B cell (primary cell): ENCODE results near the gene EMC10. TPM values are rescaled to one million over a fixed set of nuclear protein-coding genes. Genes with fewer than 3 reads are reported as not detected.

ENCODE experiments used
- ATAC-seq: fragments of 200-7000 bp; cut with Tn5 transposase; one replicate; pipeline ENCODE4 v1.10.0; 2021; ENCODE audit warnings: low read depth, mild to moderate bottlenecking, moderate number of reproducible peaks, moderate library complexity
- CTCF ChIA-PET: fragments of 350-600 bp; sonication (Branson Sonifier 250); formaldehyde crosslinking; loops from one replicate; lab custom pipeline; 2021; ENCODE audit warnings: antibody characterized with exemption, inconsistent platforms; lab: Charles Lee
- POLR2A ChIA-PET: fragments of 350-600 bp; sonication (Branson Sonifier 250); formaldehyde crosslinking; loops from one replicate; lab custom pipeline; 2021; ENCODE audit warnings: antibody characterized with exemption; lab: Charles Lee
- DNase-seq: peaks from one replicate; pipeline ENCODE4 v3.0.0; 2013
- H2AFZ ChIP-seq: 2 replicates; pipeline ENCODE4 v1.6.1; 2012; ENCODE audit warnings: mild to moderate bottlenecking, low read depth, low read length; ENCODE audit not compliant: insufficient read depth, poor library complexity, severe bottlenecking
- H3K27ac ChIP-seq, 2 donors: 1 replicate in 1 of 2; 2 replicates in 1 of 2; pipeline ENCODE4 v1.5.1; 2012 to 2013; ENCODE audit warnings: low read length in 2 of 2, mild to moderate bottlenecking in 2 of 2, moderate library complexity in 1 of 2
- H3K27me3 ChIP-seq, 4 experiments: fragments of 200-600 bp in 1 of 4; sonication (generic) in 1 of 4; replicated peaks in 1 of 4; 1 replicate in 2 of 4; 2 replicates in 2 of 4; pipeline versions ENCODE4 v1.6.1 to v1.7.0; 2013 to 2016; ENCODE audit warnings: low read length in 3 of 4, mild to moderate bottlenecking in 2 of 4, mixed read lengths in 1 of 4, moderate library complexity in 1 of 4; ENCODE audit not compliant: insufficient read depth in 4 of 4, control insufficient read depth in 3 of 4; ENCODE audit errors: control extremely low read depth in 1 of 4
- H3K36me3 ChIP-seq, 2 experiments: replicated peaks in 1 of 2; 1 replicate in 1 of 2; 2 replicates in 1 of 2; pipeline versions ENCODE4 v1.6.1 to v1.7.1; 2013; ENCODE audit warnings: low read length in 1 of 2; ENCODE audit not compliant: insufficient read depth in 2 of 2, control insufficient read depth in 1 of 2; ENCODE audit errors: control extremely low read depth in 1 of 2, extremely low read depth in 1 of 2
- H3K4me1 ChIP-seq, 2 donors: fragments of 200-600 bp in 1 of 2; sonication (generic) in 1 of 2; 1 replicate in 1 of 2; 2 replicates in 1 of 2; pipeline versions ENCODE4 v1.5.1 to v1.6.1; 2013 to 2017; ENCODE audit warnings: low read length in 2 of 2; ENCODE audit not compliant: control insufficient read depth in 2 of 2, insufficient read depth in 2 of 2
- H3K4me2 ChIP-seq: replicated peaks from 2 replicates; pipeline ENCODE3; 2012; ENCODE audit warnings: mild to moderate bottlenecking, low read depth, low read length; ENCODE audit not compliant: poor library complexity, severe bottlenecking
- H3K4me3 ChIP-seq, 5 experiments: fragments of 200-600 bp in 1 of 5; sonication (generic) in 1 of 5; 1 replicate in 3 of 5; 2 replicates in 2 of 5; pipeline versions ENCODE4 v1.5.1 to v1.7.0; 2011 to 2016; ENCODE audit warnings: low read length in 4 of 5, mild to moderate bottlenecking in 4 of 5, low read depth in 2 of 5, control low read depth in 1 of 5, moderate library complexity in 1 of 5; ENCODE audit not compliant: insufficient read depth in 1 of 5; ENCODE audit errors: control extremely low read depth in 1 of 5, extremely low read depth in 1 of 5
- H3K79me2 ChIP-seq: fragments of 200-600 bp; sonication (generic); one replicate; pipeline ENCODE4 v1.6.0; 2016; ENCODE audit warnings: low read length; ENCODE audit not compliant: control insufficient read depth, insufficient read depth
- H3K9ac ChIP-seq: fragments of 200-600 bp; sonication (generic); 2 replicates; pipeline ENCODE4 v1.6.1; 2017; ENCODE audit warnings: mild to moderate bottlenecking, low read length, moderate library complexity
- H3K9me3 ChIP-seq, 3 donors: one replicate each; pipeline versions ENCODE4 v1.6.1 to v1.7.1; 2013; ENCODE audit warnings: low read length in 2 of 3; ENCODE audit not compliant: control insufficient read depth in 2 of 3, insufficient read depth in 1 of 3; ENCODE audit errors: control extremely low read depth in 1 of 3
- H4K20me1 ChIP-seq: 2 replicates; pipeline ENCODE4 v1.6.0; 2012; ENCODE audit warnings: mild to moderate bottlenecking, low read length; ENCODE audit not compliant: insufficient read depth, control insufficient read depth, poor library complexity, severe bottlenecking
- H3K27ac Mint-ChIP-seq: one replicate; pipeline ENCODE4 v1.8.0; 2021; ENCODE audit warnings: mixed read lengths
- H3K27me3 Mint-ChIP-seq: one replicate; pipeline ENCODE4 v1.8.0; 2021; ENCODE audit warnings: mixed read lengths
- H3K4me1 Mint-ChIP-seq: one replicate; pipeline ENCODE4 v1.8.0; 2021; ENCODE audit warnings: mixed read lengths
- H3K4me3 Mint-ChIP-seq: one replicate; pipeline ENCODE4 v1.8.0; 2021; ENCODE audit warnings: mixed read lengths
- H3K9me3 Mint-ChIP-seq: one replicate; pipeline ENCODE4 v1.8.0; 2022; ENCODE audit warnings: mixed read lengths; ENCODE audit not compliant: insufficient read depth
- CTCF ChIP-seq: fragments of 200-600 bp; IDR thresholded peaks from one replicate; pipeline ENCODE4 v1.8.0; 2022; ENCODE audit warnings: antibody characterized with exemption, mild to moderate bottlenecking
- EZH2 ChIP-seq: IDR thresholded peaks from 2 replicates; pipeline ENCODE4 v1.6.1; 2012; ENCODE audit warnings: borderline replicate concordance, low read depth, mild to moderate bottlenecking, moderate library complexity, low read length; ENCODE audit not compliant: insufficient read depth, poor library complexity, severe bottlenecking
- WGBS: methylation state at CpG from one replicate; pipeline ENCODE4 v1.1.5; 2013; ENCODE audit warnings: missing lambda C conversion rate; ENCODE audit not compliant: insufficient coverage; 5-methylcytosine and 5-hydroxymethylcytosine counted together
- intact Hi-C: fragments of 100-400 bp; cut with micrococcal nuclease; formaldehyde crosslinking; loops from one replicate; pipeline ENCODE4 v1.10.0; 2022
- polyA plus RNA-seq: library from polyadenylated mRNA; depleted of rRNA; stranded (reverse); fragments of >200 nt; gene quantifications from 2 replicates; pipeline ENCODE4 v1.2.3, GENCODE V29; 2012
- total RNA-seq, 2 donors: library from RNA; stranded (reverse); fragments of 120-200 nt in 1 of 2; gene quantifications; 1 replicate in 1 of 2; 2 replicates in 1 of 2; pipeline versions ENCODE4 v1.2.3 to v1.2.4, GENCODE V29; 2013 to 2022

Gene EMC10
- total and polyA plus RNA-seq, 2 donors (not counting 1 experiment from before 2014, with no cell fraction given): 51.1 to 88.1 TPM

DNA sequence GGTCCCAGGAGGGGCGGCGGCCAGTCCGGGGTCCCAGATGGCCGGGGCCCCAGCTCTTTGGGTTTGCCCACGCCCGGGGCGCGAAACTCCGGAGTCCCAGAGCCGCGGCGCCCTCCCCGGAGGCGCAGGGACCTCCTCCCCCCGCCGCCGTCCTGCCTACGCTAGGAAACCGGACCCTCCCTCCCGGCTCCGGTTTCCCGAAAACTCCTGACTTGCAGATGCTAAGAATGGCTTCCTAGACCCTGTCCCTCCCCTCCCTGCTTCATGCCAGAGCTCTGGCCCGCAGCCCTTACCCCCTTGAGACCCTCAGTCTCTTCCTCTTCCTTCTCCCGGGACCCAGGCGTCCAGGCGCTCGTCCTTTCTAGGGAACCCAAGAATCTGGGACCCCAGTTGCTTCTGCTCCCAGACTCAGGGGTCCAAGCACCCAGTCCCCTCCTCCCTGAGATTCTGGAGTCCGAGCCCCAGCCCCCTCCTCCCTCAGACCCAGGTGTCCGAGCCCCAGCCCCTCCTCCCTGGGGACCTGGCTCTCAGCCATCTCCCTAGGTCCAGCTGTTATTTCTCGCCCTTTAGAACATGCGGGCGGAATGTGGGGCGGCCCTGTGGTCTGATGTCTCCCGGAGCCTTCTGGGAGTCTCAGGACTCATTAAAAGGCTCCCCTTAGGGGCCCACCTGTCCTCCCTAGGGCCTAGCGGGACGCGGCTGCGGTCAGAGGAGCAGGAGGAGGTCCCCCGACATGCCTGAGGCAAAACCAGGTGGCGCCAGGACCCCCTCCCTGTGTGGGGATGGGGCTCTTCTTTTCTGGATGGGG is 43.9 kb upstream of the EMC10 start, which contains the start of gene MYBPC2:
TSS of gene MYBPC2 (plus strand) at position 672 of the 808 bp plus-strand sequence. CDS start at position 734, 62 bp downstream.
- H3K4me1 ChIP-seq: peaks cover 69 to 86% of the 10 kb centered on the region in 2 donors

More for the DNA sequence above, 43.9 kb upstream of the EMC10 start, which contains the start of gene MYBPC2:
- peak within 1 kb of the TSS; percentile 40 for H2AFZ ChIP-seq
- Mint-ChIP-seq H3K4me1 (peaks cover 84% of the 10 kb centered on the region), H3K9me3 (no peaks in the 10 kb centered on the region), H3K27me3 (no peaks in the 10 kb centered on the region), H3K27ac (peak within 1 kb of the TSS; percentile 99), H3K4me3 (peak within 1 kb of the TSS; percentile 97)
- ChIA-PET POLR2A (interaction anchor here (0.5 to 6.0 kb wide), 4 partner anchors 15 to 118 kb away, joined by 4 to 96 read pairs (median 6); partner anchors contain the start of gene SPIB), CTCF (no interaction called here)
- H3K4me3 ChIP-seq: peak within 1 kb of the TSS; percentile 43 to 66 (median 61)
- peaks cover 4% of the 10 kb centered on the region for H4K20me1 ChIP-seq
- H3K9me3 ChIP-seq: peaks cover 0 to 16% (median 0%) of the 10 kb centered on the region in 3 donors
- peaks cover 2 to 18% of the 10 kb centered on the region in 2 experiments for H3K36me3 ChIP-seq
- no peaks in the 10 kb centered on the region for H3K79me2 ChIP-seq
- peak within 1 kb of the TSS; percentile 92 for H3K4me2 ChIP-seq
- 1% methylated on average over 37 of the region's 40 CpGs for WGBS
- peak within 1 kb of the TSS; percentile 97 to 99 for H3K27ac ChIP-seq
- no peaks in the 10 kb centered on the region for H3K27me3 ChIP-seq
- peak within 1 kb of the TSS; percentile 72 for H3K9ac ChIP-seq
- intact Hi-C loops: loop anchor here (2.0 to 5.0 kb wide), 2 partner anchors 75 to 78 kb away; partner anchors contain the start of gene JOSD2
- no peak for TF ChIP-seq EZH2
- TF ChIP-seq CTCF: no peak
- DNase-seq (peak; percentile 63), ATAC-seq (no peak)
